HepG2 (cell line): ENCODE measurements around the gene TMEM239. TPM values are rescaled to one million over a fixed set of nuclear protein-coding genes. Genes with fewer than 3 reads are reported as not detected.
A peak's percentile ranks its signal among the peaks of the same experiment; 100 is the strongest.

Experiments
- ATAC-seq: fragments of 200-7000 bp; cut with Tn5 transposase; 3 replicates; pipeline ENCODE4 v1.9.1; 2020; ENCODE audit warnings: mild to moderate bottlenecking, moderate library complexity
- BruUV-seq: library from RNA; stranded (reverse); fragments of 400-500 nt; replicated peaks from 2 replicates; lab custom pipeline; 2021; lab: Mats Ljungman, UMichigan
- CTCF ChIA-PET: fragments of 300-600 bp; formaldehyde crosslinking; extraction: SDS; loops from one replicate; lab custom pipeline; 2021; ENCODE audit warnings: low total read pairs, inconsistent platforms, low intra/inter-chr PET ratio; lab: Yijun Ruan, JAX
- POLR2A ChIA-PET: fragments of 350-600 bp; sonication (Branson Sonifier 250); formaldehyde crosslinking; loops from one replicate; lab custom pipeline; 2020; ENCODE audit warnings: antibody characterized with exemption, inconsistent platforms; lab: Yijun Ruan, JAX
- DNase-seq: peaks from one replicate; pipeline ENCODE4 v3.0.0-alpha.2; 2015; ENCODE audit warnings: low spot score
- FAIRE-seq: peaks from 3 replicates; lab custom pipeline; 2011; peaks lifted over from hg19 to GRCh38; lab: Jason Lieb, UNC
- H2AFZ ChIP-seq: one replicate; pipeline ENCODE4 v1.6.1; 2011; ENCODE audit warnings: low read length, inconsistent platforms
- H3K27ac ChIP-seq: fragments of 300-600 bp; 3 replicates; pipeline ENCODE4 v1.8.0; 2011; ENCODE audit warnings: mixed run types, mild to moderate bottlenecking, mixed read lengths, low read length, inconsistent platforms; ENCODE audit not compliant: insufficient read depth; ENCODE audit errors: extremely low read length
- H3K27me3 ChIP-seq, 2 experiments: fragments of 200-600 bp in 1 of 2; 2 replicates in 1 of 2; 3 replicates in 1 of 2; pipeline versions ENCODE4 v1.6.0 to v1.8.0; 2011; ENCODE audit warnings: low read length in 2 of 2, mild to moderate bottlenecking in 2 of 2, moderate library complexity in 2 of 2, inconsistent platforms in 1 of 2; ENCODE audit not compliant: insufficient read depth in 2 of 2, control insufficient read depth in 1 of 2
- H3K36me3 ChIP-seq, 2 experiments: fragments of 200-600 bp in 1 of 2; replicated peaks in 1 of 2; 2 replicates in 1 of 2; 3 replicates in 1 of 2; pipeline versions ENCODE4 v1.5.1 to v1.8.0; 2011; ENCODE audit warnings: low read length in 2 of 2, inconsistent platforms in 1 of 2; ENCODE audit not compliant: insufficient read depth in 2 of 2, control insufficient read depth in 1 of 2
- H3K4me1 ChIP-seq: 2 replicates; pipeline ENCODE4 v1.5.1; 2012; ENCODE audit warnings: low read length, inconsistent platforms; ENCODE audit not compliant: insufficient read depth
- H3K4me2 ChIP-seq: 2 replicates; pipeline ENCODE4 v1.6.0; 2011; ENCODE audit warnings: low read depth, low read length, inconsistent platforms
- H3K4me3 ChIP-seq, 3 experiments: fragments of 200-600 bp in 1 of 3; sonication (generic), shearing (Covaris generic) in 1 of 3; replicated peaks in 1 of 3; 2 replicates each; pipeline ENCODE4 v1.5.1; 2011 to 2016; ENCODE audit warnings: low read length in 3 of 3, inconsistent platforms in 2 of 3, low read depth in 2 of 3, mild to moderate bottlenecking in 2 of 3, control low read depth in 1 of 3, mixed read lengths in 1 of 3; ENCODE audit not compliant: insufficient read depth in 1 of 3
- H3K79me2 ChIP-seq: one replicate; pipeline ENCODE4 v1.6.1; 2011; ENCODE audit warnings: low read length, inconsistent platforms; ENCODE audit not compliant: insufficient read depth
- H3K9ac ChIP-seq: 2 replicates; pipeline ENCODE4 v1.6.0; 2011; ENCODE audit warnings: mild to moderate bottlenecking, low read depth, low read length, inconsistent platforms; ENCODE audit not compliant: insufficient read depth
- H3K9me3 ChIP-seq: 2 replicates; pipeline ENCODE4 v1.5.1; 2012; ENCODE audit warnings: mild to moderate bottlenecking, low read length
- H4K20me1 ChIP-seq: 2 replicates; pipeline ENCODE4 v1.6.0; 2011; ENCODE audit warnings: inconsistent platforms, mild to moderate bottlenecking, low read length, moderate library complexity; ENCODE audit not compliant: insufficient read depth
- ARID2 ChIP-seq: sonication (generic); formaldehyde crosslinking; IDR thresholded peaks from 2 replicates; pipeline ENCODE4 v1.8.1; 2022; ENCODE audit warnings: mild to moderate bottlenecking, missing genetic modification reagents, borderline replicate concordance
- DPF2 ChIP-seq: sonication (generic); formaldehyde crosslinking; IDR thresholded peaks from 2 replicates; pipeline ENCODE4 v1.4.0; 2020; ENCODE audit warnings: mild to moderate bottlenecking, low read depth, missing genetic modification reagents, borderline replicate concordance
- DR1 ChIP-seq: sonication (generic); formaldehyde crosslinking; IDR thresholded peaks from 2 replicates; pipeline ENCODE4 v1.8.0; 2021; ENCODE audit warnings: mild to moderate bottlenecking, missing genetic modification reagents, inconsistent platforms
- MAFF ChIP-seq: IDR thresholded peaks from 2 replicates; pipeline ENCODE4 v1.6.1; 2011; ENCODE audit warnings: low read depth, low read length, improper control_type of control experiment
- MAFK ChIP-seq, 2 experiments: IDR thresholded peaks in 1 of 2; conservative IDR thresholded peaks in 1 of 2; 2 replicates each; pipeline ENCODE4 v1.6.1; 2011; ENCODE audit warnings: improper control_type of control experiment in 2 of 2, low read length in 2 of 2
- POGZ ChIP-seq: sonication (generic); formaldehyde crosslinking; IDR thresholded peaks from 2 replicates; pipeline ENCODE4 v1.4.0; 2020; ENCODE audit warnings: mild to moderate bottlenecking, missing genetic modification reagents
- SALL2 ChIP-seq: sonication (generic); formaldehyde crosslinking; IDR thresholded peaks from 2 replicates; pipeline ENCODE4 v1.8.1; 2023; ENCODE audit warnings: mild to moderate bottlenecking, missing genetic modification reagents, inconsistent platforms
- ZFP62 ChIP-seq: sonication (generic); formaldehyde crosslinking; IDR thresholded peaks from 2 replicates; pipeline ENCODE4 v1.4.0; 2020; ENCODE audit warnings: missing genetic modification reagents
- ZFY ChIP-seq: sonication (generic); formaldehyde crosslinking; IDR thresholded peaks from 2 replicates; pipeline ENCODE4 v1.4.0; 2020; ENCODE audit warnings: missing genetic modification reagents
- ZNF280B ChIP-seq: sonication (generic); formaldehyde crosslinking; IDR thresholded peaks from 2 replicates; pipeline ENCODE4 v1.5.0; 2020; ENCODE audit warnings: missing genetic modification reagents, mild to moderate bottlenecking, borderline replicate concordance
- ZNF775 ChIP-seq: sonication (generic); formaldehyde crosslinking; IDR thresholded peaks from 2 replicates; pipeline ENCODE4 v1.4.0; 2020; ENCODE audit warnings: missing genetic modification reagents, mild to moderate bottlenecking, moderate library complexity, borderline replicate concordance
- WGBS: methylation state at CpG from one replicate; pipeline ENCODE4 v1.1.6; 2017; ENCODE audit warnings: low lambda C conversion rate; 5-methylcytosine and 5-hydroxymethylcytosine counted together
- in situ Hi-C: cut with HindIII; loops from 2 replicates; pipeline ENCODE4 v1.10.0; 2017; ENCODE audit warnings: low pct_unique_long_range_greater_than_20kb; ENCODE audit not compliant: extremely low pct_ligation_motif_present
- intact Hi-C: fragments of 100-400 bp; cut with micrococcal nuclease; formaldehyde crosslinking; loops from one replicate; pipeline ENCODE4 v1.10.0; 2022; ENCODE audit not compliant: unreplicated experiment
- polyA plus RNA-seq, 8 experiments: library from polyadenylated mRNA; depleted of rRNA in 3 of 8; stranded (reverse) in 7 of 8; unstranded in 1 of 8; fragments of >200 nt; fragmentation: Illumina TruSeq in 4 of 8; extraction: Trizol in 4 of 8; gene quantifications; 2 replicates each; pipeline versions ENCODE4 v1.2.1 to v1.2.3, GENCODE V29; 2011 to 2016; ENCODE audit warnings: low read depth in 4 of 8, missing spikeins in 1 of 8, mixed read lengths in 1 of 8; ENCODE audit not compliant: insufficient read depth in 1 of 8
- total RNA-seq, 5 experiments: library from RNA; depleted of rRNA; stranded (reverse); fragments of >200 nt; fragmentation: Illumina TruSeq; extraction: Trizol; gene quantifications; 2 replicates each; pipeline ENCODE4 v1.2.3, GENCODE V29; 2016; ENCODE audit warnings: low read depth in 1 of 5

TMEM239 gene
- total and polyA plus RNA-seq, 2 of the 13 experiments (the other 11 are each of a cell fraction or from before 2014, with no cell fraction given), result not detected

DNA sequence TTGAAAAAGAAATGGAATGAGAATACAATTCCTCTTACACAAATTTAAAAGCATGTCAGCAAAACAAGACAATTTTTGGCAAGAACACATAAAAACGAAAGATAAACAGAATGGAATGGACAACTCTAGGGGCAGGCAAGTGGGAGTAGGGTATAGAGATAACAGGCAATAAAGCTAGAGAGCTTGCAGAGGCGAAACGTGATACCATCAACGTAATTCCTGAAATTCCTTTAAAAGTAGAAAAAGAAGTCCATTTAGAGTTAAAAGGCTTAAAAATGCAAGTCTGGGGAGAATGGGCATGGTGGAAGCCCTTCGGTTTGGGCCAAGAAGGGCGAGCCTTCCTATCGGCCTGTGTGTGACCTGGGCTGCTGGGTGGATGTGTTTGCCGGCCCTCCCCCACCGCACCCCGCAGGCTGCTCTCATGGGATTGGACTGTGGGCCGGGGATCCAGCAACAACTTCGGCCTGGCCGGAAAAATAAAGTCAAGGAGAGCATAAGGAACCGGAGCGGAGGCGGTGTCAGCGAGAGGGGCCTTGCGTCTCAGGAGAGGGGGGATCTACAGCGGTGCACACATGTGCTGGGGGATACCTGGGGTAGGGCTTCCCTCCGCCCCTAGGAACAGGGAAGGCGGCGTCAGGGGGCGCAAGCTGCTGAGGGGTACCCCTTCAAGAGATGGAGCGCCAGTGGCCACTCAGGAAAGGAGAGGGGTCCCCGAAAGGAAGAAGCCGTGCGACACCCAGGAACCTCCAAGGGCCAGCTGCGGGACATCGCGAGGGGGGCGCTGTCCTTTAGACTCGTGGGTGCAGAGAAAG is 4.1 kb downstream of the TMEM239 start:
- TF ChIP-seq ZNF280B, result no peak
- 0 out of 2 replicates have a peak, but pooled peaks have one; percentile 23 for TF ChIP-seq ZFY (CRISPR knock-in tag)
- no peak for TF ChIP-seq ARID2 (CRISPR knock-in tag)
- TF ChIP-seq DPF2 (CRISPR knock-in tag), result no peak
- no peak for TF ChIP-seq ZNF775 (CRISPR knock-in tag)
- TF ChIP-seq DR1 (CRISPR knock-in tag), result 0 out of 2 replicates have a peak, but pooled peaks have one; percentile 24
- TF ChIP-seq ZFP62 (CRISPR knock-in tag), result no peak
- TF ChIP-seq MAFF, result peak; percentile 64; the same call in 1 of the 2 replicates
- TF ChIP-seq POGZ, result no peak
- TF ChIP-seq SALL2 (CRISPR knock-in tag), result no peak
- peak; percentile 52 to 72; a peak in 3 of 4 replicates for TF ChIP-seq MAFK (conservative IDR thresholded peaks at IDR 0.05 in 1 of 2, IDR thresholded peaks at IDR 0.05 in 1 of 2; ENCODE audit: low read length in 2 of 2)
- no peaks in the 10 kb centered on the region for H3K9me3 ChIP-seq
- in situ Hi-C loops, result no loop called here
- H2AFZ ChIP-seq, result no peak overlapping the region
- intact Hi-C loops, result no loop called here
- ATAC-seq, result peak; percentile 16
- H3K4me3 ChIP-seq, result peak overlapping the region in 1 of 3 experiments; percentile 30; a peak in 1 of 6 replicates
- no peaks in the 10 kb centered on the region for H3K79me2 ChIP-seq
- no TSS peak for BruUV-seq
- peaks cover 7 to 60% of the 10 kb centered on the region in 2 experiments; a peak in 4 of 5 replicates for H3K27me3 ChIP-seq
- H3K9ac ChIP-seq, result no peak overlapping the region
- H3K36me3 ChIP-seq, result no peaks in the 10 kb centered on the region
- WGBS, result 43% methylated on average over 32 of the region's 32 CpGs
- H3K27ac ChIP-seq, result no peak overlapping the region
- no peaks in the 10 kb centered on the region for H4K20me1 ChIP-seq
- CTCF ChIA-PET, result no interaction called here
- POLR2A ChIA-PET, result no interaction called here
- peaks cover 13% of the 10 kb centered on the region; the same call in 1 of the 2 replicates for H3K4me1 ChIP-seq
- FAIRE-seq, result no peak
- H3K4me2 ChIP-seq, result peak overlapping the region; percentile 41; the same call in 1 of the 2 replicates
- DNase-seq, result no peak
